Measurements from ENCODE around the gene CELF2.

The CELF2 gene

DNA sequence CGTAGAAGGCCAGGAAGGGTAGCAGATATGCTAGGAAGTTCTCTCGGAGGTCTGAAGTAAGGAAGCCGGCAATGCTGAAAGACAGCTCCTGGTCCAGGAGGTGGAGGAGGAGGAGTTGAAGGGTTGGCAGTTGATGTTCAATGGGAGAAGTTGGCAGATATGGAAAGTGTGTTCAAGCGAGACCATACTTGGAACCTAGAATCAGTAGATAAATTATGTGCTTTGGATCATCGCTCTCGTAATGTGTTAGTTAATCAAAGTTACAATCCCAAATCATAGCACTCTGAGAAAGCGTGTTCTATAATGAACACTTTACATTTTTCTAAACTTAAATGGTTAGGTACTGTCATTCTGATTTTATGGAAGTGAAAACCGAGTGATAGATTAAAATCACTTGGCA lies 152.9 kb downstream of the CELF2 start:
- TF ChIP-seq, protein P1, sequence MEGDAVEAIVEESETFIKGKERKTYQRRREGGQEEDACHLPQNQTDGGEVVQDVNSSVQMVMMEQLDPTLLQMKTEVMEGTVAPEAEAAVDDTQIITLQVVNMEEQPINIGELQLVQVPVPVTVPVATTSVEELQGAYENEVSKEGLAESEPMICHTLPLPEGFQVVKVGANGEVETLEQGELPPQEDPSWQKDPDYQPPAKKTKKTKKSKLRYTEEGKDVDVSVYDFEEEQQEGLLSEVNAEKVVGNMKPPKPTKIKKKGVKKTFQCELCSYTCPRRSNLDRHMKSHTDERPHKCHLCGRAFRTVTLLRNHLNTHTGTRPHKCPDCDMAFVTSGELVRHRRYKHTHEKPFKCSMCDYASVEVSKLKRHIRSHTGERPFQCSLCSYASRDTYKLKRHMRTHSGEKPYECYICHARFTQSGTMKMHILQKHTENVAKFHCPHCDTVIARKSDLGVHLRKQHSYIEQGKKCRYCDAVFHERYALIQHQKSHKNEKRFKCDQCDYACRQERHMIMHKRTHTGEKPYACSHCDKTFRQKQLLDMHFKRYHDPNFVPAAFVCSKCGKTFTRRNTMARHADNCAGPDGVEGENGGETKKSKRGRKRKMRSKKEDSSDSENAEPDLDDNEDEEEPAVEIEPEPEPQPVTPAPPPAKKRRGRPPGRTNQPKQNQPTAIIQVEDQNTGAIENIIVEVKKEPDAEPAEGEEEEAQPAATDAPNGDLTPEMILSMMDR (IDR thresholded peaks at IDR 0.05; ENCODE audit: low read length, missing control alignments): no peak

DNA sequence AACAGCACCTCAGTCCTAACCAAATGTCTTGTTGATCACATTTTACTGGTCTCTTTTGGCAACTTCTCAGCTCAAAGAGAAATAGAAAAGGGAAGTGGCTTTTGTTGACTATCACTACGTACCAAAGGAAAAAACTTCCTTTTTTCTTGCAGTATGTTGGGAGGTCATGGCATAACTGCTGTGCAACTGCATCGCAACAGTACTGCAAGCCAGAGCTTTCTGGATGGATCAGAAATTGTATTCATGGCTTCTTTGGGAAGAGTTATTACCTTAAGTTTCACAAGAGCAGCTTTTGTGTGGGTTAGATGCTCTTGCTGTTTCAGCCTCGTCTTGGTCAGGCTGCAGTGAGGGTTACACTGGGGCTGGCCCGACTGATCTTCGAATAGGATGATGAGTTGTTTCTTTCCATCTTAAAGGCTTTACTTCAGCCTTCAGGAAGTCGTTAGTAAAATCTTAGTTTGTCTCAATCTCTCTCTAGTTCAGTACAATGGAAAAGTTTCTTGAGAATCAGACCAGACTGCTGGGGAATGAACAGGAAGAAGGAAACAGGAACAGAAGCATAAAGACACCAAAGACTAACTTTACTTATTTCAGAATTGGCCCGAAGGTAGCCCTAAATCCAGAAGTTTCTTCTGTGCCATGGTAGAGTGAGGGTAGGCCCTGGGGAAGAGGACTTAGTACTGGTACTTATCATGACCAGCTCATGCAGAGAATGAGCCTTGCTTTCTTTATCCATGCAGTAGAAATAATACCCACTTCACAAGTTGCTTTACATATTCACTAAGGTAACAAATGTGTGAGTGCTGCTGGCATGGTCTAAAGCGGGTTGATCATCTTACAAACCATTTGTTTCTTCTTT lies 153.6 kb downstream of the CELF2 start:
- H3K4me3 ChIP-seq (replicated peaks; ENCODE audit: low read depth, low read length): no peak overlapping the region
- DNase-seq (ENCODE audit: low read depth): no peak
- TF ChIP-seq, protein P1 (IDR thresholded peaks at IDR 0.05; ENCODE audit: low read length, missing control alignments): no peak

More for the DNA sequence above, 152.9 kb downstream of the CELF2 start:
- no peak overlapping the region for H3K4me3 ChIP-seq (replicated peaks; ENCODE audit: low read depth, low read length)
- DNase-seq (ENCODE audit: low read depth): no peak

DNA sequence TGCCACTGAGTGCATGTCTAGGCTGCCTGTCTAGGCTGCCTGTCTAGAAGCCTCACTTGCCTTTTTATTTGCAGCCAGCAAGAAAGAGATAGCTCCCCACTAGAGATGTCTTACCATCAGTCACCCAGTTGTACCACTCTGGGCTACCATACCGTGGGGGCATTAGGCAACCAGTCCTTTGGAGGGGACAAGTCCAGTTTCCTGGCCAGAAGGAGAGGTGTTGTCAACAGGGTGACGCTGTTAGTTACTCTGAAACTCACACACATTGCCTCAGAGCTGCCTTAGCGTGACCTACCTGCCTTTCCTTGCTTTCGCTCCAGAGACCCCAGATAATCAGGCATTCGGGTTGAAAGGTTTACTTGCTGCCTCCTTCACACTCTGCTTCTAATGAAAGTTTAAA lies 155.4 kb downstream of the CELF2 start:
- H3K4me3 ChIP-seq (replicated peaks; ENCODE audit: low read depth, low read length): no peak overlapping the region
- DNase-seq (ENCODE audit: low read depth): no peak
- TF ChIP-seq, protein P1 (IDR thresholded peaks at IDR 0.05; ENCODE audit: low read length, missing control alignments): no peak

DNA sequence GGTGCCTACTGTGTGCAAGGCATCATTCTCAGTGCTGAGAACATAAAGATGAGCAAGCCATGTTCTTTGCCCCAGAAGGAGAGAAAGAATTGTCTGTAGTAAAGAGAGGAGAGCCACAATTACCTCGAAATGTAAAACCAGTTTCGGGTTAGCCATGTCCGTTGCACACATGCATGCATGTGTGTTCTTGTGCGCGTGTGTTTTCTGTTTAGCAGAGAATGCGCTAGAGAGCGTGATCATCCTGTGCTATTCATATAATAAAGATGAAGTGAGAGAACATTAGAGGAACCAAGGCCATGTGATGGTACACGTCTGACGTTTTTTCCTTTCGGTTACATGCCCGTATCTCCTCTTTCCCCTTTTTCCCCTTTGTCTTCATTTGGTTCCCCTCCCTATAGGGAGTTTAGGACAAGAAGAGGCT lies 158.2 kb downstream of the CELF2 start:
- no peak overlapping the region for H3K4me3 ChIP-seq (replicated peaks; ENCODE audit: low read depth, low read length)
- TF ChIP-seq, protein P1 (IDR thresholded peaks at IDR 0.05; ENCODE audit: low read length, missing control alignments): no peak
- no peak for DNase-seq (ENCODE audit: low read depth)

DNA sequence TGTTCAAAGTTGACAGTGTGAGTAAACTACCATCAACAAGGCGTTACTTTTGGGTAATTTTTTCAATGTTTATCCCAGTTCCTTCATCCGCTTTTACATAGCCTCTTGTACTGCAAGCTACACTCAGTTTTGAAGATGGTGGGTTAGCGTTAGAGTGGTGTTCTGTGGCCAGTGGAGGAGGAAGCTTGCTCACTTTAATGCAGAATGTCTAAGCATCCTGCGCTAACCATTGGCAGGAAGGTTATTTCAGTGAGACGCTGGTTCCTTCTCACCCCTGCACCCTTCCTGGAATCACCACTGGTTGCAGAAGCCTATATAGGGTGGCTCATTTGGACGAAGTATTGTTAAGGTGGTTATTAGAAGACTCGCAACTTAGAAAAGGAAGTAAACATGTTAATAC lies 159.1 kb downstream of the CELF2 start:
- DNase-seq (ENCODE audit: low read depth): no peak
- TF ChIP-seq, protein P1 (IDR thresholded peaks at IDR 0.05; ENCODE audit: low read length, missing control alignments): no peak
- no peak overlapping the region for H3K4me3 ChIP-seq (replicated peaks; ENCODE audit: low read depth, low read length)

DNA sequence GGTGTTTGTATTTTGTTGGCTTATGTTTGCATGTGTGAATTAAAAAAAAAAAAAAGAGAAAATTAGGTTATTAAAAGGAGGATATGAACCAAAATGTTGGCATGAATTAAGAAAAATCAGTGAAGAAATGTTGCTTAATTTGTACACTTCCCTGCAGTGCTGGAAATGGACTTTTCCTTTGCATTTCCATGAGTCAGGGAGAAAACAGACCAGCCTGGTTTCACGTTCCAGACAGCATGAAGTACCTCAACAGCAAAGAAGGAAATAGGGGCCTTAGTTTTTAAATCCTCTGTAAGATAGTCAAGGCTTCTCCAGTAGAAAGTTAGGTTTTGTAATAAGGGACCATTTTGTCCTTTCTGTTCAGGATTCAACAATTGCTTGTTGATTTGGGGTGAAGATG lies 159.7 kb downstream of the CELF2 start:
- H3K4me3 ChIP-seq (replicated peaks; ENCODE audit: low read depth, low read length): no peak overlapping the region
- DNase-seq (ENCODE audit: low read depth): no peak
- TF ChIP-seq, protein P1 (IDR thresholded peaks at IDR 0.05; ENCODE audit: low read length, missing control alignments): no peak
